ENCODE results near the gene DDX59. TPM values are rescaled to one million over a fixed set of nuclear protein-coding genes. Genes with fewer than 3 reads are reported as not detected.

DDX59 gene
- total RNA-seq, 3 donors from 2014 or later (not counting 1 experiment from before 2014, with no cell fraction given) = 31.9 to 39.9 (median 38.7) TPM

DNA sequence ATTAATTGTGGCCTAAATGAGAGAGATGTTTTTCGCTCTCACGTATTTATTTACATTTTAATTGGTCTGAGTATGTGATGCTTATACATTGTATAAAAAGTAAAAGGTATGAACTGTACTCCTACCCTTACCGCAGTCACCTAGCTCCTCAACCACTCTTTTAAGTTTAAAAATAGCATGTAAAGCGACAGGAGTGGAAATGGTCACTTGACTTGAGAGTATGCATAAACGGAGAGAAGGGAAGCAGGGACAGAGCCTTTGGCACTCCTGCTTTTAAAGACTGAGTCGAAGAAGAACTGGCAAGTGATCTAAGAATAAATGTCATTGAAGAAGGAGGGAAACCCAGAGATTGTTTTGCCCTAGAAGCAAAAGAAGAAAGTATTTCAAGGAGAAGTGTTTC lies 11.5 kb upstream of the DDX59 start:
- Histone ChIP-seq H3K27me3 (ENCODE audit: control insufficient read depth, insufficient read depth, low read length) (no peaks in the 10 kb centered on the region), H3K4me3 (ENCODE audit: low read length) (no peak overlapping the region), H3K36me3 (ENCODE audit: control insufficient read depth, insufficient read depth, low read length) (no peaks in the 10 kb centered on the region), H3K9me3 (ENCODE audit: control insufficient read depth, insufficient read depth, low read length) (no peaks in the 10 kb centered on the region), H3K4me1 (ENCODE audit: control insufficient read depth, insufficient read depth, low read length) (no peaks in the 10 kb centered on the region), H3K27ac (ENCODE audit: low read length) (no peak overlapping the region)
- H3K36me3 Mint-ChIP-seq = no peaks in the 10 kb centered on the region
- no peaks in the 10 kb centered on the region for H3K9me3 Mint-ChIP-seq
- no peak overlapping the region for H3K4me3 Mint-ChIP-seq
- no peak overlapping the region for H3K27ac Mint-ChIP-seq
- TF ChIP-seq, protein P1, sequence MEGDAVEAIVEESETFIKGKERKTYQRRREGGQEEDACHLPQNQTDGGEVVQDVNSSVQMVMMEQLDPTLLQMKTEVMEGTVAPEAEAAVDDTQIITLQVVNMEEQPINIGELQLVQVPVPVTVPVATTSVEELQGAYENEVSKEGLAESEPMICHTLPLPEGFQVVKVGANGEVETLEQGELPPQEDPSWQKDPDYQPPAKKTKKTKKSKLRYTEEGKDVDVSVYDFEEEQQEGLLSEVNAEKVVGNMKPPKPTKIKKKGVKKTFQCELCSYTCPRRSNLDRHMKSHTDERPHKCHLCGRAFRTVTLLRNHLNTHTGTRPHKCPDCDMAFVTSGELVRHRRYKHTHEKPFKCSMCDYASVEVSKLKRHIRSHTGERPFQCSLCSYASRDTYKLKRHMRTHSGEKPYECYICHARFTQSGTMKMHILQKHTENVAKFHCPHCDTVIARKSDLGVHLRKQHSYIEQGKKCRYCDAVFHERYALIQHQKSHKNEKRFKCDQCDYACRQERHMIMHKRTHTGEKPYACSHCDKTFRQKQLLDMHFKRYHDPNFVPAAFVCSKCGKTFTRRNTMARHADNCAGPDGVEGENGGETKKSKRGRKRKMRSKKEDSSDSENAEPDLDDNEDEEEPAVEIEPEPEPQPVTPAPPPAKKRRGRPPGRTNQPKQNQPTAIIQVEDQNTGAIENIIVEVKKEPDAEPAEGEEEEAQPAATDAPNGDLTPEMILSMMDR (IDR thresholded peaks at IDR 0.05) = no peak
- ATAC-seq = no peak
- intact Hi-C loops (cut with micrococcal nuclease) = no loop called here
- 80% methylated on average over 3 of the region's 6 CpGs for WGBS (ENCODE audit: insufficient coverage)
- no peak for DNase-seq
- no peaks in the 10 kb centered on the region for H3K4me1 Mint-ChIP-seq
- H3K27me3 Mint-ChIP-seq (ENCODE audit: low read depth in 2 of 2) = no peaks in the 10 kb centered on the region

DNA sequence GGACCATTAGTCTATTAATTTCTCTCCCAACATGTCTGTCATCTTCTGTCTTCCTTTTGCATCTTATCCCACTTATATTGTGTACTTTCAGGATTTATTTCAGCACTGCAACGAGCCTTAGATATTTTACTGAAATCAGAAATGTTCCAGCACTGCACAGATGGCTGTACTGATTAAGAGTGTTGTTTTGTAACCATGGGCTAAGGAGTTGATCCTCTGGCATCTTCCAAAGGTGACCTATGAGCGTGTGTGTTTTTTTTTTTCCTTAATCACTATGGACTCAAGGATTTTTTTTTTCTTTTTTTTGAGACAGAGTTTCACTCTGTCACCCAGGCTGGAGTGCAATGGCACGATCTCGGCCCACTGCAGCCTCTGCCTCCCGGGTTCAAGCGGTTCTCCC lies 7.1 kb upstream of the DDX59 start:
- H3K27me3 ChIP-seq (ENCODE audit: control insufficient read depth, insufficient read depth, low read length) = no peaks in the 10 kb centered on the region
- H3K9me3 Mint-ChIP-seq = no peaks in the 10 kb centered on the region
- H3K9me3 ChIP-seq (ENCODE audit: control insufficient read depth, insufficient read depth, low read length) = no peaks in the 10 kb centered on the region
- TF ChIP-seq, protein P1 (IDR thresholded peaks at IDR 0.05) = no peak
- H3K36me3 Mint-ChIP-seq = no peaks in the 10 kb centered on the region
- H3K36me3 ChIP-seq (ENCODE audit: control insufficient read depth, insufficient read depth, low read length) = no peaks in the 10 kb centered on the region
- intact Hi-C loops (cut with micrococcal nuclease) = no loop called here
- DNase-seq = no peak
- no peaks in the 10 kb centered on the region for H3K4me1 Mint-ChIP-seq
- H3K4me3 ChIP-seq (ENCODE audit: low read length) = no peak overlapping the region
- peaks cover 0 to 7% of the 10 kb centered on the region in 2 donors for H3K27me3 Mint-ChIP-seq (ENCODE audit: low read depth in 2 of 2)
- no peak overlapping the region for H3K27ac Mint-ChIP-seq
- H3K4me3 Mint-ChIP-seq = no peak overlapping the region
- no peak overlapping the region for H3K27ac ChIP-seq (ENCODE audit: low read length)
- ATAC-seq = no peak
- WGBS (ENCODE audit: insufficient coverage) = 93% methylated on average over 6 of the region's 6 CpGs
- no peaks in the 10 kb centered on the region for H3K4me1 ChIP-seq (ENCODE audit: control insufficient read depth, insufficient read depth, low read length)

DNA sequence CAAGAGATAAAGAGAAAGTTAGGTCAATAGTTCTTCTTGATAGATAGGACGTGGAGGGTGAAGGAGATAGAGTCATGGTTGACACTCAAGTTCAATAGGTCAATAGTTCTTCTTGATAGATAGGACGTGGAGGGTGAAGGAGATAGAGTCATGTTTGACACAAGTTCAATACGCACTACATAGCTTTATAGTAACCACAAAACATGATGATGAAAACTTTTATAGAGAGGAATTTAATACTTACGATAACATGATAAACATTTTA lies 5.8 kb upstream of the DDX59 start:
- Mint-ChIP-seq H3K4me1 (peaks cover 5 to 10% of the 10 kb centered on the region in 2 donors), H3K9me3 (no peaks in the 10 kb centered on the region), H3K27me3 (ENCODE audit: low read depth in 2 of 2) (peaks cover 0 to 7% of the 10 kb centered on the region in 2 donors), H3K27ac (no peak overlapping the region), H3K4me3 (no peak overlapping the region), H3K36me3 (no peaks in the 10 kb centered on the region)
- 89% methylated on average over 2 of the region's 4 CpGs for WGBS (ENCODE audit: insufficient coverage)
- Histone ChIP-seq H3K4me1 (ENCODE audit: control insufficient read depth, insufficient read depth, low read length) (peaks cover under 1% of the 10 kb centered on the region), H3K4me3 (ENCODE audit: low read length) (no peak overlapping the region), H3K27ac (ENCODE audit: low read length) (no peak overlapping the region), H3K27me3 (ENCODE audit: control insufficient read depth, insufficient read depth, low read length) (no peaks in the 10 kb centered on the region), H3K36me3 (ENCODE audit: control insufficient read depth, insufficient read depth, low read length) (no peaks in the 10 kb centered on the region), H3K9me3 (ENCODE audit: control insufficient read depth, insufficient read depth, low read length) (no peaks in the 10 kb centered on the region)
- intact Hi-C loops (cut with micrococcal nuclease) = no loop called here
- DNase-seq (no peak), ATAC-seq (no peak)
- TF ChIP-seq, protein P1 (IDR thresholded peaks at IDR 0.05) = no peak

DNA sequence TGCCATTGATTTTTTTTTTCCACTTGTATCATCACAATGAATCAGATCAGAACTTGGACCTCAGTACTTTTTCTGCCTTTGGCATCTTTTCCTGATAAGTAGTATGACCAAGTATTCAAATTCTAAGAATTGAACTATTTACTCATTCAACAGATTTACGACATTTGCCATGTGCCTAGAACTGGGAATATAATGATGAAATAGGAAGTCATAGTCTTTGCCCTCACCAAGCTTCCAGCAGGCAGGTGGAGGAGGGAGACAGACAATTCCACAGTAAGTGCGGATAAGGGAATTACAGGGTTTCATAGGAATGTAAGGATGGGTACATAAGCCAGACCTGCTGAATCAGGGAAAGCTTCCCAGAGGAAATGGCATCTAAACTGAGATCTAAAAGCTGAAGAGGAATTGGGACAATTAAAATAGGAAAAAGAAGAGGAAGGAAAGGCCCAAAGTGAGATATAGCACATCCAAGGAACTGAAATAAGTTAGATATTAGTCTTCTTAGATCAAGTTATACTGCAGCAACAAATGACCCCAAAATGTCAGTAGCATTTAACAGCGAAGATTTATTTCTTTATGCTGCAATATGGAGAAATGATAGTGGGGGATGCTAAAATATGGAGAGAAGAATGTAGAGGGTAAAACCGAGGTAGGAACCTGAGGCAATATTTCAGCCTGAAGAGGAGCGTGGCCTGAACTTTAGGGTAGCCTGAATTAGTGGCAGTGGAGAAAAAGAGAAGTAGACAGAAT lies 5.3 kb upstream of the DDX59 start:
- Histone ChIP-seq H3K9me3 (ENCODE audit: control insufficient read depth, insufficient read depth, low read length) (no peaks in the 10 kb centered on the region), H3K36me3 (ENCODE audit: control insufficient read depth, insufficient read depth, low read length) (no peaks in the 10 kb centered on the region), H3K4me3 (ENCODE audit: low read length) (no peak overlapping the region), H3K27me3 (ENCODE audit: control insufficient read depth, insufficient read depth, low read length) (no peaks in the 10 kb centered on the region), H3K4me1 (ENCODE audit: control insufficient read depth, insufficient read depth, low read length) (peaks cover 5% of the 10 kb centered on the region), H3K27ac (ENCODE audit: low read length) (no peak overlapping the region)
- ATAC-seq = no peak
- DNase-seq = no peak
- peaks cover 0 to 7% of the 10 kb centered on the region in 2 donors for H3K27me3 Mint-ChIP-seq (ENCODE audit: low read depth in 2 of 2)
- intact Hi-C loops (cut with micrococcal nuclease) = no loop called here
- H3K36me3 Mint-ChIP-seq = no peaks in the 10 kb centered on the region
- H3K9me3 Mint-ChIP-seq = no peaks in the 10 kb centered on the region
- H3K27ac Mint-ChIP-seq = no peak overlapping the region
- WGBS (ENCODE audit: insufficient coverage) = 98% methylated on average over 5 of the region's 5 CpGs
- no peak overlapping the region for H3K4me3 Mint-ChIP-seq
- TF ChIP-seq, protein P1 (IDR thresholded peaks at IDR 0.05) = no peak
- peaks cover 10 to 15% of the 10 kb centered on the region in 2 donors for H3K4me1 Mint-ChIP-seq
